Glutamatergic neuron (in vitro differentiated cells): Measurements from ENCODE around the gene TFAP2E. TPM values are rescaled to one million over a fixed set of nuclear protein-coding genes. Genes with fewer than 3 reads are reported as not detected.
"Not testable (repeated sequence)": the region's sequence is repeated elsewhere in the genome, so short reads cannot be mapped to it uniquely, and the experiment has no call there.

Experiments used
- DNase-seq: peaks from one replicate; pipeline ENCODE4 v3.0.0; 2022
- H3K27ac Mint-ChIP-seq: one replicate; pipeline ENCODE4 v1.8.0; 2020; ENCODE audit warnings: mild to moderate bottlenecking, mixed read lengths, inconsistent platforms; ENCODE audit not compliant: unreplicated experiment
- H3K27me3 Mint-ChIP-seq: one replicate; pipeline ENCODE4 v1.8.0; 2020; ENCODE audit warnings: mild to moderate bottlenecking, moderate library complexity, mixed read lengths, inconsistent platforms; ENCODE audit not compliant: unreplicated experiment
- H3K36me3 Mint-ChIP-seq: one replicate; pipeline ENCODE4 v1.8.0; 2020; ENCODE audit warnings: mild to moderate bottlenecking, mixed read lengths, inconsistent platforms; ENCODE audit not compliant: unreplicated experiment
- H3K4me1 Mint-ChIP-seq: one replicate; pipeline ENCODE4 v1.8.0; 2020; ENCODE audit warnings: mild to moderate bottlenecking, low read depth, mixed read lengths, inconsistent platforms; ENCODE audit not compliant: unreplicated experiment
- H3K4me3 Mint-ChIP-seq: one replicate; pipeline ENCODE4 v1.8.0; 2020; ENCODE audit warnings: mild to moderate bottlenecking, mixed read lengths, inconsistent platforms; ENCODE audit not compliant: unreplicated experiment
- H3K9me3 Mint-ChIP-seq: one replicate; pipeline ENCODE4 v1.8.0; 2020; ENCODE audit warnings: mild to moderate bottlenecking, moderate library complexity, mixed read lengths, inconsistent platforms; ENCODE audit not compliant: unreplicated experiment
- total RNA-seq: library from RNA; stranded (reverse); fragmentation: NEBNext Ultra II Directional; extraction: Animal tissue kit (Norgen Biotek cat#: 25700); gene quantifications from one replicate; pipeline ENCODE4 v1.2.1, GENCODE V29; 2021; ENCODE audit not compliant: unreplicated experiment
- TF ChIP-seq, protein P1 (sequence below): fragments of 200-600 bp; sonication (generic); IDR thresholded peaks from one replicate; pipeline ENCODE4 v1.5.0; 2021; ENCODE audit not compliant: partially characterized antibody, unreplicated experiment

Gene TFAP2E
- total RNA-seq, 1 donor from 2014 or later: 1.1 TPM

DNA sequence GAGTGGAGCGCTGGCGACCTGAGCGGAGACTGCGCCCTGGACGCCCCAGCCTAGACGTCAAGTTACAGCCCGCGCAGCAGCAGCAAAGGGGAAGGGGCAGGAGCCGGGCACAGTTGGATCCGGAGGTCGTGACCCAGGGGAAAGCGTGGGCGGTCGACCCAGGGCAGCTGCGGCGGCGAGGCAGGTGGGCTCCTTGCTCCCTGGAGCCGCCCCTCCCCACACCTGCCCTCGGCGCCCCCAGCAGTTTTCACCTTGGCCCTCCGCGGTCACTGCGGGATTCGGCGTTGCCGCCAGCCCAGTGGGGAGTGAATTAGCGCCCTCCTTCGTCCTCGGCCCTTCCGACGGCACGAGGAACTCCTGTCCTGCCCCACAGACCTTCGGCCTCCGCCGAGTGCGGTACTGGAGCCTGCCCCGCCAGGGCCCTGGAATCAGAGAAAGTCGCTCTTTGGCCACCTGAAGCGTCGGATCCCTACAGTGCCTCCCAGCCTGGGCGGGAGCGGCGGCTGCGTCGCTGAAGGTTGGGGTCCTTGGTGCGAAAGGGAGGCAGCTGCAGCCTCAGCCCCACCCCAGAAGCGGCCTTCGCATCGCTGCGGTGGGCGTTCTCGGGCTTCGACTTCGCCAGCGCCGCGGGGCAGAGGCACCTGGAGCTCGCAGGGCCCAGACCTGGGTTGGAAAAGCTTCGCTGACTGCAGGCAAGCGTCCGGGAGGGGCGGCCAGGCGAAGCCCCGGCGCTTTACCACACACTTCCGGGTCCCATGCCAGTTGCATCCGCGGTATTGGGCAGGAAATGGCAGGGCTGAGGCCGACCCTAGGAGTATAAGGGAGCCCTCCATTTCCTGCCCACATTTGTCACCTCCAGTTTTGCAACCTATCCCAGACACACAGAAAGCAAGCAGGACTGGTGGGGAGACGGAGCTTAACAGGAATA is 4.2 kb downstream of the TFAP2E start:
- no peak for DNase-seq
- peaks cover 5% of the 10 kb centered on the region for H3K36me3 Mint-ChIP-seq
- H3K9me3 Mint-ChIP-seq: peaks cover 6% of the 10 kb centered on the region
- H3K4me1 Mint-ChIP-seq: peaks cover 4% of the 10 kb centered on the region
- H3K27me3 Mint-ChIP-seq: peaks cover 27% of the 10 kb centered on the region
- TF ChIP-seq, protein P1, sequence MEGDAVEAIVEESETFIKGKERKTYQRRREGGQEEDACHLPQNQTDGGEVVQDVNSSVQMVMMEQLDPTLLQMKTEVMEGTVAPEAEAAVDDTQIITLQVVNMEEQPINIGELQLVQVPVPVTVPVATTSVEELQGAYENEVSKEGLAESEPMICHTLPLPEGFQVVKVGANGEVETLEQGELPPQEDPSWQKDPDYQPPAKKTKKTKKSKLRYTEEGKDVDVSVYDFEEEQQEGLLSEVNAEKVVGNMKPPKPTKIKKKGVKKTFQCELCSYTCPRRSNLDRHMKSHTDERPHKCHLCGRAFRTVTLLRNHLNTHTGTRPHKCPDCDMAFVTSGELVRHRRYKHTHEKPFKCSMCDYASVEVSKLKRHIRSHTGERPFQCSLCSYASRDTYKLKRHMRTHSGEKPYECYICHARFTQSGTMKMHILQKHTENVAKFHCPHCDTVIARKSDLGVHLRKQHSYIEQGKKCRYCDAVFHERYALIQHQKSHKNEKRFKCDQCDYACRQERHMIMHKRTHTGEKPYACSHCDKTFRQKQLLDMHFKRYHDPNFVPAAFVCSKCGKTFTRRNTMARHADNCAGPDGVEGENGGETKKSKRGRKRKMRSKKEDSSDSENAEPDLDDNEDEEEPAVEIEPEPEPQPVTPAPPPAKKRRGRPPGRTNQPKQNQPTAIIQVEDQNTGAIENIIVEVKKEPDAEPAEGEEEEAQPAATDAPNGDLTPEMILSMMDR: no peak
- peak overlapping the region; percentile 36 for H3K4me3 Mint-ChIP-seq
- H3K27ac Mint-ChIP-seq: no peak overlapping the region

DNA sequence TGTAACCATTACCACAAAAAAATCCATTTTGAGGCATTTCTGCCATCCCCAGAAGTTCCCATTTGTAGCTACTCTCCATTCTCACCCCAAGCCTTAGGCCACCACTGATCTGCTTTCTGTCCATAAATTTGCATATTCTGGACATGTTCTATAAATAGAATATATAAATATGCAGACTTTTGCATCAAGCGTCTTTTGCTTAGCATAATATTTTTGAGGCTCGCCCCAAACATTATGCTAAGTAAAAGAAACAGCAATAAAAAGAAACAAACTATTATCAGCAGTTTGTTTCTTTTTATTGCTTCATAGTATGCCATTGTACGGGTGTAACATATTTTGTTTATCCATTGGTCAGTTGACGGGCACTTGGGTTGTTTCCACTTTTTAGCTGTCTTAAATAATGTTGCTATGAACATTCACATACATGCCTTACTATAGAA is 7.9 kb downstream of the TFAP2E start:
- peaks cover 4% of the 10 kb centered on the region for H3K4me1 Mint-ChIP-seq
- H3K36me3 Mint-ChIP-seq: no peaks in the 10 kb centered on the region
- H3K27me3 Mint-ChIP-seq: peaks cover 11% of the 10 kb centered on the region
- DNase-seq: no peak
- TF ChIP-seq, protein P1: no peak
- no peak overlapping the region for H3K27ac Mint-ChIP-seq
- H3K9me3 Mint-ChIP-seq: peaks cover 2% of the 10 kb centered on the region
- H3K4me3 Mint-ChIP-seq: no peak overlapping the region

DNA sequence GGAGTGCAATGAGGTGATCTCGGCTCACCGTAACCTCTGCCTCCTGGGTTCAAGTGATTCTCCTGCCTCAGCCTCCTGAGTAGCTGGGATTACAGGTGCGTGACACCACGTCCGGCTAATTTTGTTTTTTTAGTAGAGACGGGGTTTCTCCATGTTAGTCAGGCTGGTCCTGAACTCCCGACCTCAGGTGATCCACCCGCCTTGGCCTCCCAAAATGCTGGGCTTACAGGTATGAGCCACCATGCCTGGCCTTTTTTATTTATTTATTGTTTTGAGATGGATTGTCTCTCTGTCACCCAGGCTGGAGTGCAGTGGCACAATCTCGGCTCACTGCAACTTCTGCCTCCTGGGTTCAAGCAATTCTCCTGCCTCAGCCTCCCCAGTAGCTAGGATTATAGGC is 8.5 kb downstream of the TFAP2E start:
- H3K27me3 Mint-ChIP-seq, H3K36me3 Mint-ChIP-seq, H3K27ac Mint-ChIP-seq, H3K4me1 Mint-ChIP-seq, DNase-seq, H3K9me3 Mint-ChIP-seq, H3K4me3 Mint-ChIP-seq: not testable (repeated sequence)

DNA sequence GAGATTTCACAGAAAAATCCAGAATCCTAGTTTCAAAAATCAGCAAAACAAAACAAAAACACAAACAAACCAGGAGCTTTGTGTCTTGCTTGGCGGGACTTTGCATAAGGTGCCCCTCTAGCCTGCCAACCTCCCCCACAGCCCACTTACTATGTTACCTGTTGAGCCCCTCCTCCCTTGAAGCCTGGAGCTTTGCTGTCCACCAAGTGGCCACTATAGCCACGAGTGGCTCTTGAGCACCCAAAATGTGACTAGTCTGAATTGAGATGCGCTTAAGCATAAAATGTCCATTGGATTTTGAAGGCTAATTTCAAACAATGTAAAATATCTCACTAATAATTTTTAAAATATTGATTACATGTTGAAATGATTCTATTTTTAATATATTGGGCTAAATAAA is 12.2 kb downstream of the TFAP2E start:
- Mint-ChIP-seq H3K27ac (no peak overlapping the region), H3K9me3 (peaks cover 3% of the 10 kb centered on the region)
- DNase-seq: no peak

GRCh38 chr1:35585805-35586204 is 12.7 kb downstream of the TFAP2E start:
- not testable (repeated sequence) for H3K27me3 Mint-ChIP-seq, H3K4me3 Mint-ChIP-seq, DNase-seq, H3K36me3 Mint-ChIP-seq, H3K9me3 Mint-ChIP-seq, H3K4me1 Mint-ChIP-seq, H3K27ac Mint-ChIP-seq

More for the DNA sequence above, 12.2 kb downstream of the TFAP2E start:
- peaks cover 8% of the 10 kb centered on the region for H3K27me3 Mint-ChIP-seq
- no peaks in the 10 kb centered on the region for H3K36me3 Mint-ChIP-seq
- H3K4me1 Mint-ChIP-seq: peaks cover 2% of the 10 kb centered on the region
- TF ChIP-seq, protein P1: no peak
- H3K4me3 Mint-ChIP-seq: no peak overlapping the region

GRCh38 chr1:35586808-35587207 is 13.7 kb downstream of the TFAP2E start:
- DNase-seq: no peak
- no peaks in the 10 kb centered on the region for H3K36me3 Mint-ChIP-seq
- H3K27ac Mint-ChIP-seq: no peak overlapping the region
- peaks cover 2% of the 10 kb centered on the region for H3K4me1 Mint-ChIP-seq
- H3K27me3 Mint-ChIP-seq: peaks cover 8% of the 10 kb centered on the region
- TF ChIP-seq, protein P1: no peak
- no peak overlapping the region for H3K4me3 Mint-ChIP-seq
- peaks cover 3% of the 10 kb centered on the region for H3K9me3 Mint-ChIP-seq
